ENCODE measurements around the gene FHDC1. TPM values are rescaled to one million over a fixed set of nuclear protein-coding genes. Genes with fewer than 3 reads are reported as not detected.
"Not testable (repeated sequence)": the region's sequence is repeated elsewhere in the genome, so short reads cannot be mapped to it uniquely, and the experiment has no call there.

The FHDC1 gene, protein sequence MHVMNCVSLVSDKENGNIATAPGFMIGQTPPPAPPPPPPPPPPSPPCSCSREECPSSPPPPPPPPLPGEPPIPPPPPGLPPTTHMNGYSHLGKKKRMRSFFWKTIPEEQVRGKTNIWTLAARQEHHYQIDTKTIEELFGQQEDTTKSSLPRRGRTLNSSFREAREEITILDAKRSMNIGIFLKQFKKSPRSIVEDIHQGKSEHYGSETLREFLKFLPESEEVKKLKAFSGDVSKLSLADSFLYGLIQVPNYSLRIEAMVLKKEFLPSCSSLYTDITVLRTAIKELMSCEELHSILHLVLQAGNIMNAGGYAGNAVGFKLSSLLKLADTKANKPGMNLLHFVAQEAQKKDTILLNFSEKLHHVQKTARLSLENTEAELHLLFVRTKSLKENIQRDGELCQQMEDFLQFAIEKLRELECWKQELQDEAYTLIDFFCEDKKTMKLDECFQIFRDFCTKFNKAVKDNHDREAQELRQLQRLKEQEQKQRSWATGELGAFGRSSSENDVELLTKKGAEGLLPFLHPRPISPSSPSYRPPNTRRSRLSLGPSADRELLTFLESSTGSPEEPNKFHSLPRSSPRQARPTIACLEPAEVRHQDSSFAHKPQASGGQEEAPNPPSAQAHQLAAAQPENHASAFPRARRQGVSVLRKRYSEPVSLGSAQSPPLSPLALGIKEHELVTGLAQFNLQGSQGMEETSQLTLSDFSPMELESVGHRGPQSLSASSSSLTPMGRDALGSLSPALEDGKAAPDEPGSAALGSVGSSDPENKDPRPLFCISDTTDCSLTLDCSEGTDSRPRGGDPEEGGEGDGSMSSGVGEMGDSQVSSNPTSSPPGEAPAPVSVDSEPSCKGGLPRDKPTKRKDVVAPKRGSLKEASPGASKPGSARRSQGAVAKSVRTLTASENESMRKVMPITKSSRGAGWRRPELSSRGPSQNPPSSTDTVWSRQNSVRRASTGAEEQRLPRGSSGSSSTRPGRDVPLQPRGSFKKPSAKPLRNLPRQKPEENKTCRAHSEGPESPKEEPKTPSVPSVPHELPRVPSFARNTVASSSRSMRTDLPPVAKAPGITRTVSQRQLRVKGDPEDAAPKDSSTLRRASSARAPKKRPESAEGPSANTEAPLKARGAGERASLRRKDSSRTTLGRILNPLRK
- 7.1 TPM for total RNA-seq
- 1.6 TPM for polyA plus RNA-seq

- peak within 1 kb of the TSS; percentile 38 for H3K27ac ChIP-seq (ENCODE audit: low read depth)
- 4% methylated on average over 75 of the region's 75 CpGs for WGBS
These were observed at the start of gene FHDC1 for GRCh38 chr4:152935631-152936445. Gene FHDC1, plus strand, starts transcription at chr4:152936323. Its CDS starts 6,735 bp downstream, at chr4:152943058.

DNA sequence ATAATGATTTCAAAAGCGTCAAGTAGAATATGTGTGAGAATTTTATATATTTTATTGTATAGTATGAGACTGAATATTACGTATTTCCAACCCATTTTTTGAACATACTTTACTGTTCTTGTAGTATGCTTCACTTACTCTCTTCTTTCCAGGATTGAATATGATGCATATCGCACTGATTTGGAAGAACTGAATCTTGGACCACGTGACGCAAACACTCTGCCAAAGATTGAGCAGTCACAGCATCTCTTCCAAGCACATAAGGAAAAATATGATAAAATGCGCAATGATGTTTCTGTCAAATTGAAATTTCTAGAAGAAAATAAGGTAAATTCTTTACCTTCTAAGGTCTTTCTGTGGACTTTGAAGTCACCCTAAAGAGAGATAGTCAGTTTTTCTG is 48.1 kb upstream of the FHDC1 start:
- no peak overlapping the region for H3K4me3 ChIP-seq (ENCODE audit: low read depth, low read length)
- H3K4me1 ChIP-seq (ENCODE audit: insufficient read depth), result no peaks in the 10 kb centered on the region
- H3K36me3 ChIP-seq (ENCODE audit: insufficient read depth), result no peaks in the 10 kb centered on the region
- DNase-seq (ENCODE audit: extremely low spot score), result no peak
- WGBS, result 93% methylated on average over 6 of the region's 6 CpGs
- H3K27ac ChIP-seq (ENCODE audit: low read depth), result no peak overlapping the region

More at GRCh38 chr4:152935631-152936445, at the start of gene FHDC1:
- DNase-seq (ENCODE audit: extremely low spot score), result no peak
- H3K4me1 ChIP-seq (ENCODE audit: insufficient read depth), result no peaks in the 10 kb centered on the region
- H3K4me3 ChIP-seq (ENCODE audit: low read depth, low read length), result peak within 1 kb of the TSS; percentile 84
- H3K36me3 ChIP-seq (ENCODE audit: insufficient read depth), result no peaks in the 10 kb centered on the region

GRCh38 chr4:152892974-152893373 is 43.1 kb upstream of the FHDC1 start:
- no peak overlapping the region for H3K4me3 ChIP-seq (ENCODE audit: low read depth, low read length)
- no peak overlapping the region for H3K27ac ChIP-seq (ENCODE audit: low read depth)
- H3K36me3 ChIP-seq (ENCODE audit: insufficient read depth), result no peaks in the 10 kb centered on the region
- no peaks in the 10 kb centered on the region for H3K4me1 ChIP-seq (ENCODE audit: insufficient read depth)
- WGBS, result 65% methylated on average over 2 of the region's 2 CpGs
- DNase-seq (ENCODE audit: extremely low spot score), result no peak

DNA sequence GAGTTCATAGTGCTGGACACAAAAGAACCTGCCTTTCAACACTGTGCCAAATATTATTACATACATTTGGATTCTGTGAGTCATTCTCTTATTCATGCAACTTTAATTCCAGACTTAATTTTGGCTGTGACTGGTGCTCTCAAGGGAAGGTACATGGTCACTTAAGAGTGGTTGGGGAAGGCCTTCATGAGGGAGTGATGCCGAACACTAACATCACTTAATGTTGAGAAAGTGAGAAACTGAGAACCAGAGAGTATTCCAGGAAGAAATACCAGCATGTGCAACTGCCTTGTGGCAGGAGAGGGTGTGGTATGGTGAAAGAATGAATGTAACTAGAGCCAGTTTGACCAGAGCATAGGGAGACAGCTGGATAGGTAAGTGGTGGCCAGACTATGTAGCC is 41.5 kb upstream of the FHDC1 start:
- H3K4me3 ChIP-seq (ENCODE audit: low read depth, low read length), result no peak overlapping the region
- DNase-seq (ENCODE audit: extremely low spot score), result no peak
- H3K36me3 ChIP-seq (ENCODE audit: insufficient read depth), result peaks cover 2% of the 10 kb centered on the region
- no peak overlapping the region for H3K27ac ChIP-seq (ENCODE audit: low read depth)
- WGBS, result 94% methylated on average over 1 of the region's 1 CpG
- H3K4me1 ChIP-seq (ENCODE audit: insufficient read depth), result no peaks in the 10 kb centered on the region

- H3K27ac ChIP-seq (ENCODE audit: low read depth), result no peak overlapping the region
- H3K36me3 ChIP-seq (ENCODE audit: insufficient read depth), result peaks cover 2% of the 10 kb centered on the region
- WGBS, result 88% methylated on average over 1 of the region's 1 CpG
- no peaks in the 10 kb centered on the region for H3K4me1 ChIP-seq (ENCODE audit: insufficient read depth)
- no peak overlapping the region for H3K4me3 ChIP-seq (ENCODE audit: low read depth, low read length)
- DNase-seq (ENCODE audit: extremely low spot score), result no peak
These were observed 39.3 kb upstream of the FHDC1 start for GRCh38 chr4:152896811-152897210.

DNA sequence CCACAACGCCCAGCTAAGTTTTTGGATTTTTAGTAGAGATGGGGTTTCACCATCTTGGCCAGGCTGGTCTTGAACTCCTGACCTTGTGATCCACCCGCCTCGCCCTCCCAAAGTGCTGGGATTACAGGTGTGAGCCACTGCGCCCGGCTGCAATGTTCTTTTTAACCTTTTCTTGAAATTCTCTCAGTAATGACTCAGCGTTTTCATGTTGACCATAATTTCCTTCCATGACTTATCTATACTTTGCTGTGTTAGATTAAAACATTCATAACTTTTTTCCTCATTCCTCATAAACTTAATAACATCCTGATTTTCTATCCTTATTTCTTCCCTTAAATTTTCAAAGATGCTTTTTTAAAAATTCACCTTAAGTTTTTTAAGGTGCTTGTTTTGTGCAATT is 38.0 kb upstream of the FHDC1 start:
- not testable (repeated sequence) for H3K36me3 ChIP-seq (ENCODE audit: insufficient read depth); DNase-seq (ENCODE audit: extremely low spot score)
- WGBS, result 95% methylated on average over 6 of the region's 6 CpGs

GRCh38 chr4:152898606-152899005 is 37.5 kb upstream of the FHDC1 start:
- H3K4me1 ChIP-seq (ENCODE audit: insufficient read depth), result no peaks in the 10 kb centered on the region
- H3K27ac ChIP-seq (ENCODE audit: low read depth), result no peak overlapping the region
- H3K36me3 ChIP-seq (ENCODE audit: insufficient read depth), result peaks cover 2% of the 10 kb centered on the region
- H3K4me3 ChIP-seq (ENCODE audit: low read depth, low read length), result no peak overlapping the region
- DNase-seq (ENCODE audit: extremely low spot score), result no peak

More for the DNA sequence above, 38.0 kb upstream of the FHDC1 start:
- not testable (repeated sequence) for H3K4me3 ChIP-seq (ENCODE audit: low read depth, low read length); H3K27ac ChIP-seq (ENCODE audit: low read depth); H3K4me1 ChIP-seq (ENCODE audit: insufficient read depth)

DNA sequence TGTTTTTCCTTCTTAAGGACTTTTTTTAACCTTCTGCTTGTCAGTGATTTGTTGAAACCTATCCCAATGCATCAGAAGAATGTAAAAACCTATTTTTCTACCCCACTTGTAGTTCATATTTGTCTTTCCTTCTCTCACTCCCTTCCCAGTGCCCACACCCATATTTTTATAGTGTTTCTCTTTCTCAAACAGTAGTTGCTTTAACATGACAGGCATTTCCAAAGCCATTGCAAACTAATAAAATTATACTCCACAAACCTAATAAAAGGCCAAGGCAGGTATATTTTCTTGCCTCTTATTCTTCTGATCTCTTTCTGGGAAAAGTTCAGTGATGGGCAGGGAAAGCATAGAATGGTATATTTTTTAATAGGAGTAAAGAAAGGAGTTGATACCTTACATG is 35.7 kb upstream of the FHDC1 start:
- Histone ChIP-seq H3K4me3 (ENCODE audit: low read depth, low read length) (no peak overlapping the region), H3K27ac (ENCODE audit: low read depth) (no peak overlapping the region), H3K4me1 (ENCODE audit: insufficient read depth) (no peaks in the 10 kb centered on the region), H3K36me3 (ENCODE audit: insufficient read depth) (peaks cover 2% of the 10 kb centered on the region)
- no peak for DNase-seq (ENCODE audit: extremely low spot score)

DNA sequence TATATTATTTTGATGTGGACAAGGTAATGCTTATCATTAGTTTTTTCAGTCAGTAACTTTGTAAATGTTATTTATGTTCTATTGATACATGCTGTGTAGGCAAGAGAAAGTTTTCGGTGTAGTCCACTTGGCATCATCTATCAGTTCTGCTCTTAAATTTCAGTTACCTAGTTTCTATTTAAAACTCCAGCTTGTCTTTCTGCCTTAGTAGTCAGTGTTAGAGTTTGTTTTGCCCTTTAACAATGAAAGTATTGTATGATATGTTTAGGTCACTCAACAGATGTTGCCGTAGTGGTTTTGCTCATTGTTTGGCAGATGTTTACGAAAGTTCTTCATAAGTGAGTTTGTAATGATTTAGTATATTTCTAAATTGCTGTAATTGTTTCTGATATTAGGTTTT is 34.9 kb upstream of the FHDC1 start:
- H3K27ac ChIP-seq (ENCODE audit: low read depth), result no peak overlapping the region
- 88% methylated on average over 3 of the region's 3 CpGs for WGBS
- H3K4me3 ChIP-seq (ENCODE audit: low read depth, low read length), result no peak overlapping the region
- H3K4me1 ChIP-seq (ENCODE audit: insufficient read depth), result no peaks in the 10 kb centered on the region
- no peak for DNase-seq (ENCODE audit: extremely low spot score)
- peaks cover 2% of the 10 kb centered on the region for H3K36me3 ChIP-seq (ENCODE audit: insufficient read depth)

GRCh38 chr4:152903658-152904057 is 32.5 kb upstream of the FHDC1 start:
- Histone ChIP-seq H3K27ac (ENCODE audit: low read depth) (no peak overlapping the region), H3K4me1 (ENCODE audit: insufficient read depth) (no peaks in the 10 kb centered on the region), H3K36me3 (ENCODE audit: insufficient read depth) (peaks cover 2% of the 10 kb centered on the region), H3K4me3 (ENCODE audit: low read depth, low read length) (no peak overlapping the region)
- DNase-seq (ENCODE audit: extremely low spot score), result no peak

GRCh38 chr4:152909901-152910300 is 26.2 kb upstream of the FHDC1 start:
- 93% methylated on average over 4 of the region's 4 CpGs for WGBS
- no peak overlapping the region for H3K4me3 ChIP-seq (ENCODE audit: low read depth, low read length)
- H3K36me3 ChIP-seq (ENCODE audit: insufficient read depth), result no peaks in the 10 kb centered on the region
- H3K4me1 ChIP-seq (ENCODE audit: insufficient read depth), result no peaks in the 10 kb centered on the region
- H3K27ac ChIP-seq (ENCODE audit: low read depth), result no peak overlapping the region
- DNase-seq (ENCODE audit: extremely low spot score), result no peak

DNA sequence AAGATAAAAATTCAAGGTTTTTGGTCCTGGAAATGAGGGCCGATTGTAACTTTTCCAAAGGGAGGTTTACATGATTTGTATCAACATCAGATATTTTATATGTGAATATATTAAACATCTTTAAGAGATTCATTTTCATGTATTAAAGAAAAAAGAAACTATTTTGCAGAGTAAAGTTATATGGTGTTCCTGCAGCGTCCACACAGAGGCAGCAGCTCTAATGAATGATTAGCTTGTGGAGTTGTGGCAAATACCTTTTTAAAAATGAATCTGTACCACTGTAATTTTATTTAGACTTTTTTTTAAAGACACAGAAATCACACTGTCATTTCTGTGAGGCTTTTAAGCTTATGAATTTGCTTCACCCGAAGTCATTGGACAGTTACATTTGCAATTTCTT is 25.6 kb upstream of the FHDC1 start:
- H3K4me1 ChIP-seq (ENCODE audit: insufficient read depth), result no peaks in the 10 kb centered on the region
- no peak for DNase-seq (ENCODE audit: extremely low spot score)
- WGBS, result 62% methylated on average over 3 of the region's 3 CpGs
- no peak overlapping the region for H3K4me3 ChIP-seq (ENCODE audit: low read depth, low read length)
- H3K27ac ChIP-seq (ENCODE audit: low read depth), result no peak overlapping the region
- H3K36me3 ChIP-seq (ENCODE audit: insufficient read depth), result no peaks in the 10 kb centered on the region
